Pulmonary artery endothelial cell (primary cell): ENCODE measurements around the gene FOXM1. TPM values are rescaled to one million over a fixed set of nuclear protein-coding genes. Genes with fewer than 3 reads are reported as not detected.

Experiments used
- DNase-seq: peaks from one replicate; pipeline ENCODE4 v3.0.0-alpha.2; 2011; ENCODE audit warnings: low read depth, low spot score
- total RNA-seq: library from RNA; depleted of rRNA; stranded (reverse); fragments of >200 nt; gene quantifications from 2 replicates; pipeline ENCODE4 v1.2.3, GENCODE V29; 2014

Gene FOXM1
- total RNA-seq, result 6.3 and 16.5 TPM in 2 replicates

GRCh38 chr12:2877047-2877952 lies at the start of gene FOXM1, which contains the start of gene RHNO1:
FOXM1 (minus strand) TSS chr12:2877174; CDS start chr12:2874478, 2,696 bp downstream.
RHNO1 (plus strand) TSS chr12:2877223; CDS start chr12:2885367, 8,144 bp downstream.
- DNase-seq, result peak; percentile 68

GRCh38 chr12:2925322-2925995 lies 48.5 kb upstream of the FOXM1 start:
- DNase-seq, result no peak

DNA sequence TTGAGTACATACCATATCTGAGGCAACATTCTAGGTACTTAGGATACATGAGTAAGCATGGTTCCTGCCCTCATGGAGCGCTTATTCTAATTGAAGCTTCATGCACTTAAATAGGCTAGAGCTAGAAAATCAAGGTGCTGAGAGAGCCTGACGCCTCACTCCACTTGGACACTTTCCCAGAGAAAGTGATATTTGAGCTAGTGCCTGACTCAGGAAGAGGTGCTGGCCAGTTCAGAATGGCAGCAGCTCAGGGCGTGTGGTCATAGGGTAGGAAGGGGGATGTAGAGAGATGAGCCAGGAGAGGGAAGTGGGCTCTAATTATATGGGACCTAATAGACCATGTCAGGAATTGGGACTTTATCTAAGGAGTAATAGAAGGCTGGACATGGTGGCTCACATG lies 47.0 kb upstream of the FOXM1 start:
- DNase-seq, result no peak

- no peak for DNase-seq
Measured at GRCh38 chr12:2923057-2923456, 46.1 kb upstream of the FOXM1 start.

DNA sequence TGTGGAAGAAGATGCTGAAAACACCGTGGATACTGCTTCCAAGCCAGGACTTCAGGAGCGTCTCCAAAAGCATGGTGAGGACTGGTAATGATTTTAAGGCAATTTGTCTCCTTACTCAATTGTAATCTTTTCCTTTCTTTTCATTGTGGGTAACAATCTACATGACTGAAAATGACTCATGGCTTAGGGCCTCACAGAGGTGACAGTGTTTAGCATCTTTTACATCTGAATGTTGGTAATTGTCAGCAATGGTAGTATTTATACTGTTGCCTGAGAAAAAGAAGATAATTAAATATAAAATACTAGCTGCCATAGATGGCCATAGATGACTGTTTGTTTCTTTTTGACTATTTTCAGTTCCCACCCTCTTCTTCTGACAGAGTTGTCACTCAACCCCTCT lies 45.4 kb upstream of the FOXM1 start:
- no peak for DNase-seq

- peak; percentile 24 for DNase-seq
Measured at GRCh38 chr12:2919249-2919648, 42.3 kb upstream of the FOXM1 start.

DNA sequence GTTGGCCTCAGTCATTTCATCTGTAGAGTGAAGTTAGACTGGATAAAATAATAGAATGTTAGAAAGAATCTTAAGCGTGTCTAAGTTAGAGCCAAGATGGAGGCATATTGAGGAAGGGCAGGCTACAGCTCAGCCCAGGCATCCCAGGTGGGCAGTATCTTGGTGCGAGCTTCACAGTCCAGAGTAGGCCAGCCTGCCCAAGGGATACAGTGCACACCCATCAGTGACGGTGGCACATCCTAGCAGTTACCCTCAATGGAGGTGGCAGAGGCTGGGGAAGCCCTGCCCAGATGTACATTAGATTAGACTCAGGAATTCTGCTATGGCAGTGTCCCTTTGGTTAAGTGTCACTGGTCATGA lies 35.2 kb upstream of the FOXM1 start:
- no peak for DNase-seq

GRCh38 chr12:2904260-2904659 lies 27.3 kb upstream of the FOXM1 start:
- no peak for DNase-seq

DNA sequence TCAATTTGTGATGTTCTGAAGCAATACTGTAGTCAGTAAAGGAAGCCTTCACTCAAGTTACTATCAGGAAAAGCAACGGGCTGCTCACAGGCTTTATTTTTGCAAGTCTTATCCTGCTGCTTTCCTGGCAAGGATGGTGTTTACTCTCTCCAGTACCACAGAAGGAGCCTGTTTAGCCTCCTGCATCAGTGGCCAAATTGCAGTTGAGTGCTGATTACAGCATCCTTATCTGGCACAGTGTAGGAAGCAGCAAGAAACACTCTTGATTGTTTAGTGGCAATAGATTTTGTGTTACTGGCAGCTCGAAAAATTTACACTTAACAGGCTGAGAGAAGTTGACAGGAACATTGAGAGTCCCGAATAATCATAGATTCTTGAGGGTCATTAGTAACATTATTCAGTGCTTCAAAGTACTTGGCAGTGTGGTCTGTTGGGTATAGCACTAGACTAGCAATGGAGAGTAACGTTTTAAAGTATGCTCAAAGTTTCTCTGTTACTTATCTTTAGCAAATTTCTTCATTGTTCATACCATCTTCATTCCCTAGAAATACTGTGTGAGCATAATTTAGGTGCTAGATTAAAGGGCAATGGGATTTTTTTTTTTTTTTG lies 25.4 kb upstream of the FOXM1 start:
- no peak for DNase-seq

DNA sequence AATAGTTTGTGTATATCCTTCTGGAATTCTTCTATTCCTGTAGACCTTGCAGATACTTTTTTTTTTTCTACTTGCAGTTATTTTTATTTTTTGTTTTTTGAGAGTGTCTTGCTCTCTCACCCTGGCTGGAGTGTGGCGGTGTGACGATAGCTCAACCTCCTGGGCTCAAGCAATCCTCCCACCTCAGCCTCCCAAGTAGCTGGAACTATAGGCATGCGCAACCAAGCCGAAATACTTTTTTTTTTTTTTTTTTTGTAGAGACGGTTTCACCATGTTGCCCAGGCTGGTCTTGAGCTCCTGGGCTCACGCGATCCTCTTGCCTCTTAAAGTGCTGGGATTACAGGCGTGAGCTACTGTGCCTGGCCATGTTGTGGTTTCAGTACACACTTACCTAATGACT lies 23.7 kb upstream of the FOXM1 start:
- no peak for DNase-seq

DNA sequence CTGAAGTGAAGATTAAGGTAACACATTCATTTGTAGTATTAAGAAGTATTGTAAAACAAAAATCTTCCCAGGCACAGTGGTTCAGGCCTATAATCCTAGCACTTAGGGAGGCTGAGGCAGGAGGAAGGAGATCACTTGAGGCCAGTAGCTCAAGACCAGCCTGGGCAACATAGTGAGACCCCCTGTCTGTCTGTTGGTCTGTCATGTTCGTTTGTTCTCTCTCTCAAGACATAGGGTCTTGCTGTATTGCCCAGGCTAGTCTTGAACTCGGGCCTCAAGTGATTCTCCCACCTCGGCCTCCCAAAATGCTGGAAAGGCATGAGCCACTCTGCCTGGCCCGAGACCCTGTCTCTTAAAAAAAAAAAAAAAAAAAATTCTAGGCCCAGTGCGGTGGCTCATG lies 20.4 kb upstream of the FOXM1 start:
- DNase-seq, result no peak

DNA sequence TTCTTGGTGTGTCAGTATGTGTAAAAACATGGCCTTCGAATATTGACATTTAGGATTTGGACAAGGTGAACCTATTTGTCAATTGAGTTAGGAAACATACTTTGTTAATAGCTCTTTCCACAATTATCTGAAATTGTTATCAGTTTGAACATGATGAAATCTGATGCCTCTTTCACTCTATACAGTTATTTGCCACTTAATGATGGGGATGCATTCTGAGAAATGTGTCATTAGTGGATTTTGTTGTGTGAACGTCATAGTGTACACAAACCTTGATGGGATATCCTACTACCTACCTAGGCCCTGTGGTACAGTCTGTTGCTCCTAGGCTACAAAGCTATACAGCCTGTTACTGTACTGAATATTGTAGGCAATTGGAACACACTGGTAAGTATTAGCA lies 18.5 kb upstream of the FOXM1 start:
- DNase-seq, result no peak

GRCh38 chr12:2895051-2895451 lies 18.1 kb upstream of the FOXM1 start:
- no peak for DNase-seq

GRCh38 chr12:2893007-2893406 lies 16.0 kb upstream of the FOXM1 start:
- DNase-seq, result no peak

DNA sequence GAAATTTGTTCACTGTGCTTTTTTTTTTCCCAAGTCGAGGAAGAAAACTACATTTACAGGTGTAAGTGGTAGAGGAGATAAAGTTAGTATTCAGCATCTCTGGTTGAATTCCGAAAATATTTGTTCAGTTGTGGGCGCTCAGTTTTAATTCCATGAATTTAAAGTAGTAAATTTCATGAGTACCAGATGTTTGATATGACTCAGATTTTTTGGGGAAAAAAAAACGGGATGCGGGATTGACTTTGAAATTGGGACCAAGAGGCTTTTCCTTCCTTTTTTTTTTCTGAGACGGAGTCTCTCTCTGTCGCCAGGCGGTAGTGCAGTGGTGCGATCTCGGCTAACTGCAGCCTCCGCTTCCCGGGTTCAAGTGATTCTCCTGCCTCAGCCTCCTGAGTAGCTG lies 15.3 kb upstream of the FOXM1 start:
- no peak for DNase-seq

DNA sequence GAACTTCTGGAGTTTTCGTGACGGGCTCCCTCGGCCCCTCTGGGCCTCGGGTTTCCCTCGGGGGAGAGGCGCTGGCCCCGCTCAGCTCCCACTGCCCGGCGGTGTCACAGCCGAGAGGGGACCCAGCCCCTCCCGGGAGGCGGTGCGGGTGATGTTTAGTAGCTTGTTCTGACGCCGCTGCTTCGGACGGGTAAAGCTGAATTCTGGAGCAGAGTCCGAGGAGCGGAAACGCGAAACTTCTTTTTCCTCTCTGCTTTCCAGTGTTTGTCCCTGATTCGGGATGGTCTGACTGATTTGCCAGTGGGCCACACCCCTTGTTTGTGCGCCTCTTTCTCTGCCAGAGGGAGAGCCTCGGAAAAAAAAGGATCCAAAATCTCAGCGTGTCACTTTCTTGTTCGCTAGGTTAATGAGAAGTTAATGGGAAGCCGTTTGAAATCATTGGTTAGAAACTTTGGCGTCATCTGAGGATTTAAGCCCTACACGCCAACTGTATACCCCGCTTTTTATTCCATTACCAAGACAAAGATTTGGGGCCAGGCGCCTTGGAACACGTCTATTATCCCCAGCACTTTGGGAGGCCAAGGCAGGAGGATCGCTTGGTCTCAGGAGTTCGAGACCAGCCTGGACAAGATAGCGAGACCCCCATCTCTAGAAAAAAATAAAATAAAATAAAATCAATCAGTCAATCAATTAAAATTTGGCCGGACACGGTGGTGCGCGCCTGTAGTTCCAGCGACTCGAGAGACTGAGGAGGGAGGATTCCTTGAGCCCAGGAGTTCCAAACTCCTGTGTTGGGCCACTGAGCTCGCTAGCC lies 14.5 kb upstream of the FOXM1 start:
- no peak for DNase-seq

GRCh38 chr12:2890388-2891239 lies 13.6 kb upstream of the FOXM1 start, which contains the start of gene TULP3:
TULP3 (plus strand) TSS chr12:2890891; CDS start chr12:2890948, 57 bp downstream.
- peak; percentile 92 for DNase-seq

- no peak for DNase-seq
Measured at GRCh38 chr12:2890001-2890387, 13.0 kb upstream of the FOXM1 start.

DNA sequence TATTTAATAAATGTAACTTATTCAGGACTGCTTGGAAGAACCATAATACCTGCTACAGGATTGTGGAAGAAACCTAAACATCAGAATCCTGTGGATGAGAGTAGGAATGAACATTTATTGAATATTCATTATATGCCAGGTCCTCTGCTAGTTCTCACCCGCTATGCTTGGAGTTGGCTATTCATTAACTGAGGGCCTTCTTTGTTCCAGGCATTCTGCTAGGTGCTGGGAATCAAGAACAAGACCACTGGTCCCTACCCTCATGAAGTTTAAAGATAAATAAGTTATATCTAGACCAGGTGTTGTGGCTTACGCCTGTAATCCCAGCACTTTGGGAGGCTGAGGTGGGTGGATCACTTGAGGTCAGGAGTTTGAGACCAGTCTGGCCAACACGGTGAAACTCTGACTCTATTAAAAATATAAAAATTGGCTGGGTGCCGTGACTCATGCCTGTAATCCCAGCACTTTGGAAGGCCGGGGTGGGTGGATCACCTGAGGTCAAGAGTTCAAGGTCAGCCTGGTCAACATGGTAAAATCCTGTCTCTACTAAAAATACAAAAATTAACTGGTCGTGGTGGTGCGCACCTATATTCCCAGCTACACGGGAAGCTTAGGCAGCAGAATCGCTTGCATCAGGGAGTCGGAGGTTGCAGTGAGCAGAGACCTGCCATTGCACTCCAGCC lies 9.9 kb upstream of the FOXM1 start:
- DNase-seq, result no peak

DNA sequence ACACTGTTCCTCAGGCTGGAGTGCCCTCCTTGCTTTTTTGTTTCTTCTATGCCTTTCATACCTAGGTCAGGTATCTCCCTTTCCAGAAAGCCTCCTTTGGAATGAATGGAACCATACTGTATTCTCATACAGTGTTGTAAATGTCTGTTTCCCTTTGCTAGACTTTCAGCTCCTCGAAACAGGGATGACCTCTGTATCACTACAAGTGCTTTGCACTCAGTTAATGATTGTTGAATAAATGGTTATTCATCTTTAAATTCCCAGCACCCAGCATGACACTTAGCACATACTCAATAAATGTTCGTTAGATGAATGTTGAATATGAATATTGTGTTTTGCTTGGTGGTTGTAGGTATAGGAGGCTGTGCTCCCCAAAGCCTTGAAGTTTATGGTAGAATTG lies 7.8 kb upstream of the FOXM1 start:
- no peak for DNase-seq
